WTC11 (cell line): ENCODE data around the gene MUC20. TPM values are rescaled to one million over a fixed set of nuclear protein-coding genes. Genes with fewer than 3 reads are reported as not detected.

Source experiments
- ATAC-seq: fragments of 200-7000 bp; cut with Tn5 transposase; 2 replicates; pipeline ENCODE4 v1.10.0; 2021; ENCODE audit warnings: mild to moderate bottlenecking, moderate library complexity
- CTCF ChIA-PET: fragments of 300-600 bp; sonication (Branson Sonifier 250); formaldehyde crosslinking; loops from one replicate; lab custom pipeline; 2021; ENCODE audit warnings: antibody characterized with exemption; lab: Charles Lee
- POLR2A ChIA-PET: fragments of 350-600 bp; sonication (Branson Sonifier 250); formaldehyde crosslinking; loops from one replicate; lab custom pipeline; 2021; ENCODE audit warnings: antibody characterized with exemption; lab: Charles Lee
- DNase-seq: peaks from one replicate; pipeline ENCODE4 v3.0.0; 2021; ENCODE audit warnings: low spot score
- H3K27ac Mint-ChIP-seq: 2 replicates; pipeline ENCODE4 v1.8.0; 2021; ENCODE audit warnings: mixed read lengths
- H3K27me3 Mint-ChIP-seq: 2 replicates; pipeline ENCODE4 v1.8.0; 2021; ENCODE audit warnings: low read depth, mild to moderate bottlenecking, moderate library complexity, mixed read lengths
- H3K36me3 Mint-ChIP-seq: 2 replicates; pipeline ENCODE4 v1.8.0; 2021; ENCODE audit warnings: mixed read lengths
- H3K4me1 Mint-ChIP-seq: 2 replicates; pipeline ENCODE4 v1.8.0; 2022; ENCODE audit warnings: mixed read lengths
- H3K4me3 Mint-ChIP-seq: 2 replicates; pipeline ENCODE4 v1.8.0; 2021; ENCODE audit warnings: mild to moderate bottlenecking, moderate library complexity, mixed read lengths
- H3K9me3 Mint-ChIP-seq: 2 replicates; pipeline ENCODE4 v1.8.0; 2021; ENCODE audit warnings: mixed read lengths
- FOXP1 ChIP-seq: sonication (generic); formaldehyde crosslinking; IDR thresholded peaks from 2 replicates; pipeline ENCODE4 v1.8.0; 2022; ENCODE audit warnings: missing genetic modification reagents, mild to moderate bottlenecking, moderate library complexity, borderline replicate concordance
- NFE2L1 ChIP-seq: sonication (generic); formaldehyde crosslinking; IDR thresholded peaks from 2 replicates; pipeline ENCODE4 v1.8.1; 2023; ENCODE audit warnings: missing genetic modification reagents
- ZBTB21 ChIP-seq: sonication (generic); formaldehyde crosslinking; IDR thresholded peaks from 2 replicates; pipeline ENCODE4 v1.8.1; 2023; ENCODE audit warnings: mild to moderate bottlenecking, missing genetic modification reagents, borderline replicate concordance
- ZNF416 ChIP-seq: fragments of 250-450 bp; sonication (Bioruptor Pico); IDR thresholded peaks from 2 replicates; pipeline ENCODE4 v1.9.0; 2021; ENCODE audit warnings: mild to moderate bottlenecking, inconsistent platforms
- total RNA-seq: library from RNA; stranded (reverse); gene quantifications from 3 replicates; pipeline ENCODE4 v1.2.3, GENCODE V29; 2021
- TF ChIP-seq, protein P1 (sequence below): sonication (generic); formaldehyde crosslinking; IDR thresholded peaks from 2 replicates; pipeline ENCODE4 v1.8.1; 2022; ENCODE audit warnings: missing genetic modification reagents, borderline replicate concordance
- TF ChIP-seq, protein P2 (sequence below): sonication (generic); formaldehyde crosslinking; IDR thresholded peaks from 2 replicates; pipeline ENCODE4 v1.8.0; 2023; ENCODE audit warnings: missing genetic modification reagents, mild to moderate bottlenecking, borderline replicate concordance
- TF ChIP-seq, protein P3 (sequence below): fragments of 250-450 bp; sonication (Bioruptor Pico); IDR thresholded peaks from 2 replicates; pipeline ENCODE4 v2.1.2; 2022; ENCODE audit warnings: mild to moderate bottlenecking, moderate library complexity
- TF ChIP-seq, protein P4 (sequence below): sonication (generic); formaldehyde crosslinking; IDR thresholded peaks from 2 replicates; pipeline ENCODE4 v1.8.1; 2022; ENCODE audit warnings: low read depth, missing genetic modification reagents, borderline replicate concordance
- TF ChIP-seq, protein P5 (sequence below): sonication (generic); formaldehyde crosslinking; IDR thresholded peaks from 2 replicates; pipeline ENCODE4 v1.8.0; 2022; ENCODE audit warnings: mild to moderate bottlenecking, missing genetic modification reagents

MUC20 gene
- total RNA-seq, 1 experiment from 2014 or later: 0.77 TPM

DNA sequence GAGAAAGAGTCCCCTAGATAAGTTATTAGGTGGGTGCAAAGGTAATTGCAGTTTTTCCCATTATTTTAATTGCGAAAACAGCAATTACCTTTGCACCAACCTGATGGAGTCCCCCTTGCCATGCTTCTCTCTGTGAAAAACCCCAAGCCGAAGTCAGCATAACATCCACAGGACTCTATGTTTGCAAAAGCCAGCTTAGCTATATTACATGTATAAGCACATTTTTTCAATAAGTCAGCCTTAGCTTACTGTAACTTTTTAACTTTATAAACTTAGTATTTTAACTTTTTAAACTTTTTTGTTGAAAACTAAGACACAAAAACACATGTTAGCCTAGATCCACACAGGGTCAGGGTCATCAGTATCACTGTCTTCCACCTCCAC lies 21.4 kb upstream of the MUC20 start:
- CTCF ChIA-PET: interaction anchor here (0.6 kb wide), 1 partner anchor 373 kb away, joined by 4 read pairs; no protein-coding TSS in a partner anchor
- TF ChIP-seq ZNF416 (CRISPR knock-in tag): no peak
- TF ChIP-seq, protein P1, sequence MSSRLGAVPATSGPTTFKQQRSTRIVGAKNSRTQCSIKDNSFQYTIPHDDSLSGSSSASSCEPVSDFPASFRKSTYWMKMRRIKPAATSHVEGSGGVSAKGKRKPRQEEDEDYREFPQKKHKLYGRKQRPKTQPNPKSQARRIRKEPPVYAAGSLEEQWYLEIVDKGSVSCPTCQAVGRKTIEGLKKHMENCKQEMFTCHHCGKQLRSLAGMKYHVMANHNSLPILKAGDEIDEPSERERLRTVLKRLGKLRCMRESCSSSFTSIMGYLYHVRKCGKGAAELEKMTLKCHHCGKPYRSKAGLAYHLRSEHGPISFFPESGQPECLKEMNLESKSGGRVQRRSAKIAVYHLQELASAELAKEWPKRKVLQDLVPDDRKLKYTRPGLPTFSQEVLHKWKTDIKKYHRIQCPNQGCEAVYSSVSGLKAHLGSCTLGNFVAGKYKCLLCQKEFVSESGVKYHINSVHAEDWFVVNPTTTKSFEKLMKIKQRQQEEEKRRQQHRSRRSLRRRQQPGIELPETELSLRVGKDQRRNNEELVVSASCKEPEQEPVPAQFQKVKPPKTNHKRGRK (CRISPR knock-in tag): no peak
- TF ChIP-seq, protein P2, sequence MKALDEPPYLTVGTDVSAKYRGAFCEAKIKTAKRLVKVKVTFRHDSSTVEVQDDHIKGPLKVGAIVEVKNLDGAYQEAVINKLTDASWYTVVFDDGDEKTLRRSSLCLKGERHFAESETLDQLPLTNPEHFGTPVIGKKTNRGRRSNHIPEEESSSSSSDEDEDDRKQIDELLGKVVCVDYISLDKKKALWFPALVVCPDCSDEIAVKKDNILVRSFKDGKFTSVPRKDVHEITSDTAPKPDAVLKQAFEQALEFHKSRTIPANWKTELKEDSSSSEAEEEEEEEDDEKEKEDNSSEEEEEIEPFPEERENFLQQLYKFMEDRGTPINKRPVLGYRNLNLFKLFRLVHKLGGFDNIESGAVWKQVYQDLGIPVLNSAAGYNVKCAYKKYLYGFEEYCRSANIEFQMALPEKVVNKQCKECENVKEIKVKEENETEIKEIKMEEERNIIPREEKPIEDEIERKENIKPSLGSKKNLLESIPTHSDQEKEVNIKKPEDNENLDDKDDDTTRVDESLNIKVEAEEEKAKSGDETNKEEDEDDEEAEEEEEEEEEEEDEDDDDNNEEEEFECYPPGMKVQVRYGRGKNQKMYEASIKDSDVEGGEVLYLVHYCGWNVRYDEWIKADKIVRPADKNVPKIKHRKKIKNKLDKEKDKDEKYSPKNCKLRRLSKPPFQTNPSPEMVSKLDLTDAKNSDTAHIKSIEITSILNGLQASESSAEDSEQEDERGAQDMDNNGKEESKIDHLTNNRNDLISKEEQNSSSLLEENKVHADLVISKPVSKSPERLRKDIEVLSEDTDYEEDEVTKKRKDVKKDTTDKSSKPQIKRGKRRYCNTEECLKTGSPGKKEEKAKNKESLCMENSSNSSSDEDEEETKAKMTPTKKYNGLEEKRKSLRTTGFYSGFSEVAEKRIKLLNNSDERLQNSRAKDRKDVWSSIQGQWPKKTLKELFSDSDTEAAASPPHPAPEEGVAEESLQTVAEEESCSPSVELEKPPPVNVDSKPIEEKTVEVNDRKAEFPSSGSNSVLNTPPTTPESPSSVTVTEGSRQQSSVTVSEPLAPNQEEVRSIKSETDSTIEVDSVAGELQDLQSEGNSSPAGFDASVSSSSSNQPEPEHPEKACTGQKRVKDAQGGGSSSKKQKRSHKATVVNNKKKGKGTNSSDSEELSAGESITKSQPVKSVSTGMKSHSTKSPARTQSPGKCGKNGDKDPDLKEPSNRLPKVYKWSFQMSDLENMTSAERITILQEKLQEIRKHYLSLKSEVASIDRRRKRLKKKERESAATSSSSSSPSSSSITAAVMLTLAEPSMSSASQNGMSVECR: no peak
- H3K9me3 Mint-ChIP-seq: no peaks in the 10 kb centered on the region
- no peak overlapping the region for H3K27ac Mint-ChIP-seq
- H3K36me3 Mint-ChIP-seq: no peaks in the 10 kb centered on the region; the same call in 1 of the 2 replicates
- DNase-seq (no peak), ATAC-seq (no peak)
- POLR2A ChIA-PET: no interaction called here
- peaks cover 3% of the 10 kb centered on the region; the same call in 1 of the 2 replicates for H3K27me3 Mint-ChIP-seq
- no peak overlapping the region for H3K4me3 Mint-ChIP-seq
- peaks cover 32% of the 10 kb centered on the region for H3K4me1 Mint-ChIP-seq

DNA sequence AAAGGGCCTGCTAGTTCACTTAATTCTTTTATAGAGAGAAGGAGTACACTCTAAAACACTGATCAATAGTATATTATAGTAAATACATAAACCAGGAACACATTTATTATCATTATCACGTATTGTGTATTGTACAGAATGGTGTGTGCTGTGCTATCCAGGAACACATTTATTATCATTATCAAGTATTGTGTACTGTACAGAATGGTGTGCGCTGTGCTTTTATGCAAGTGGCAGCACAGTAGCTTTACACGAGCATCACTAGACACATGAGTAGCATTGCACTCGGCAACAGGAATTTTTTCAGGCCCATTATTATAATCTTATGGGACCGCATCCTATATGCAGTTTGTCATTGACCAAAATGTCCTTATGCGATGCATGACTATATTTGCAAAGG lies 20.9 kb upstream of the MUC20 start:
- Mint-ChIP-seq H3K4me1 (peaks cover 37% of the 10 kb centered on the region), H3K9me3 (no peaks in the 10 kb centered on the region), H3K4me3 (no peak overlapping the region), H3K27me3 (peaks cover 7% of the 10 kb centered on the region; the same call in 1 of the 2 replicates), H3K36me3 (no peaks in the 10 kb centered on the region; the same call in 1 of the 2 replicates), H3K27ac (no peak overlapping the region)
- ChIA-PET POLR2A (interaction anchor here (0.6 kb wide), 1 partner anchor 30 kb away, joined by 3 read pairs; no protein-coding TSS in a partner anchor), CTCF (no interaction called here)
- no peak for TF ChIP-seq NFE2L1 (CRISPR knock-in tag)
- TF ChIP-seq, protein P3, sequence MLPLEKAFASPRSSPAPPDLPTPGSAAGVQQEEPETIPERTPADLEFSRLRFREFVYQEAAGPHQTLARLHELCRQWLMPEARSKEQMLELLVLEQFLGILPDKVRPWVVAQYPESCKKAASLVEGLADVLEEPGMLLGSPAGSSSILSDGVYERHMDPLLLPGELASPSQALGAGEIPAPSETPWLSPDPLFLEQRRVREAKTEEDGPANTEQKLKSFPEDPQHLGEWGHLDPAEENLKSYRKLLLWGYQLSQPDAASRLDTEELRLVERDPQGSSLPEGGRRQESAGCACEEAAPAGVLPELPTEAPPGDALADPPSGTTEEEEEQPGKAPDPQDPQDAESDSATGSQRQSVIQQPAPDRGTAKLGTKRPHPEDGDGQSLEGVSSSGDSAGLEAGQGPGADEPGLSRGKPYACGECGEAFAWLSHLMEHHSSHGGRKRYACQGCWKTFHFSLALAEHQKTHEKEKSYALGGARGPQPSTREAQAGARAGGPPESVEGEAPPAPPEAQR (CRISPR knock-in tag): no peak
- TF ChIP-seq, protein P4, sequence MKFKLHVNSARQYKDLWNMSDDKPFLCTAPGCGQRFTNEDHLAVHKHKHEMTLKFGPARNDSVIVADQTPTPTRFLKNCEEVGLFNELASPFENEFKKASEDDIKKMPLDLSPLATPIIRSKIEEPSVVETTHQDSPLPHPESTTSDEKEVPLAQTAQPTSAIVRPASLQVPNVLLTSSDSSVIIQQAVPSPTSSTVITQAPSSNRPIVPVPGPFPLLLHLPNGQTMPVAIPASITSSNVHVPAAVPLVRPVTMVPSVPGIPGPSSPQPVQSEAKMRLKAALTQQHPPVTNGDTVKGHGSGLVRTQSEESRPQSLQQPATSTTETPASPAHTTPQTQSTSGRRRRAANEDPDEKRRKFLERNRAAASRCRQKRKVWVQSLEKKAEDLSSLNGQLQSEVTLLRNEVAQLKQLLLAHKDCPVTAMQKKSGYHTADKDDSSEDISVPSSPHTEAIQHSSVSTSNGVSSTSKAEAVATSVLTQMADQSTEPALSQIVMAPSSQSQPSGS: no peak
- ATAC-seq: no peak
- no peak for DNase-seq

DNA sequence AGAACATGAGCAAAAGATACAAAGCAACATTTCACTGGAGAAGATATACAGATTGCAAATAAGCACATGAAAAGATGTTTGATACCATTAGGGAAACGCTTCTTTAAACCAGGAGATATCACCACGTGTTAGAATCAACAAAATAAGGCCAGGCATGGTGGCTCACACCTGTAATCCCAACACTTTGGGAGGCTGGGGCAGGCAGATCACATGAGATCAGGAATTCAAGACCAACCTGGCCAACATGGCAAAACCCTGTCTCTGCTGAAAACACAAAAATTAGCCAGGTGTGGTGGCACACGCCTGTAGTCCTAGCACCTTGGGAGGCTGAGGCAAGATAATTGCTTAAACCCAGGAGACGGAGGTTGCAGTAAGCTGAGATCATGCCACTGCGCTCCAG lies 20.5 kb upstream of the MUC20 start:
- ChIA-PET CTCF (no interaction called here), POLR2A (interaction anchor here (0.6 kb wide), 1 partner anchor 30 kb away, joined by 3 read pairs; no protein-coding TSS in a partner anchor)
- H3K36me3 Mint-ChIP-seq: no peaks in the 10 kb centered on the region; the same call in 1 of the 2 replicates
- TF ChIP-seq ZBTB21 (CRISPR knock-in tag): no peak
- TF ChIP-seq, protein P5, sequence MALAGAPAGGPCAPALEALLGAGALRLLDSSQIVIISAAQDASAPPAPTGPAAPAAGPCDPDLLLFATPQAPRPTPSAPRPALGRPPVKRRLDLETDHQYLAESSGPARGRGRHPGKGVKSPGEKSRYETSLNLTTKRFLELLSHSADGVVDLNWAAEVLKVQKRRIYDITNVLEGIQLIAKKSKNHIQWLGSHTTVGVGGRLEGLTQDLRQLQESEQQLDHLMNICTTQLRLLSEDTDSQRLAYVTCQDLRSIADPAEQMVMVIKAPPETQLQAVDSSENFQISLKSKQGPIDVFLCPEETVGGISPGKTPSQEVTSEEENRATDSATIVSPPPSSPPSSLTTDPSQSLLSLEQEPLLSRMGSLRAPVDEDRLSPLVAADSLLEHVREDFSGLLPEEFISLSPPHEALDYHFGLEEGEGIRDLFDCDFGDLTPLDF: no peak
- TF ChIP-seq FOXP1 (CRISPR knock-in tag): 0 out of 2 replicates have a peak, but pooled peaks have one; percentile 31
- ATAC-seq (no peak), DNase-seq (no peak)
- no peak overlapping the region for H3K27ac Mint-ChIP-seq
- H3K4me1 Mint-ChIP-seq: peaks cover 41% of the 10 kb centered on the region
- H3K4me3 Mint-ChIP-seq: no peak overlapping the region
- no peaks in the 10 kb centered on the region for H3K9me3 Mint-ChIP-seq
- H3K27me3 Mint-ChIP-seq: peaks cover 7% of the 10 kb centered on the region; the same call in 1 of the 2 replicates
